GM21737 (cell line): ENCODE results near the gene LPCAT2.

Experiments used
- ATAC-seq: cut with Tn5 transposase; IDR thresholded peaks from one replicate; pipeline ENCODE4 v1.9.1; 2021; ENCODE audit warnings: mild to moderate bottlenecking, moderate library complexity; ENCODE audit not compliant: unreplicated experiment

The LPCAT2 gene

DNA sequence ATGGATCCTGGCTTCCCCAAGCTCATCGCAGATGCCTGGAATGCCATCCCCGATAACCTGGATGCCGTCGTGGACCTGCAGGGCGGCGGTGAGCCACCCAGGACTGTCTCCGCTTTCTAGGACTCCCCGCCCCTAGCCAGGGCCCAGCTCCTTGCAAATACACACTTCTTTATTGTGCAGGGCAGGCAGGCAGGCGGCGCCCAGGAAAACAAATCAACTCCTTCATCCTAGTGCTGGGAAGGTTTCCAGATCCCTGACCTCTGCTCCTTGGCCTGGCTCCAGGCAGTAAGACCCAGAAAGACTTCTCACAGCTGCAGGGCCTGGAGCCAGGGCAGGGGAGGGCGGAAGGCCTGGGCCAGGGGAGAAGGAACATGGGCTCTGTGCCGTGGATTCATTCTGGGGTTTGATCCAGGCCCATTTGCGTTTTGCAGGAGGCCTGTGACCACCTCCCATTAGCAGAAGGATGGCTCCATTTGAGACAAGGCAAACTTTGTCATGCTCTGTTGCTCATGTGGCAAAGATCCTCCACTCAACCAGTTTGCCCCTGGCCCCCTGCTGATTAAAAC lies 6.0 kb upstream of the LPCAT2 start:
- no peak for ATAC-seq

DNA sequence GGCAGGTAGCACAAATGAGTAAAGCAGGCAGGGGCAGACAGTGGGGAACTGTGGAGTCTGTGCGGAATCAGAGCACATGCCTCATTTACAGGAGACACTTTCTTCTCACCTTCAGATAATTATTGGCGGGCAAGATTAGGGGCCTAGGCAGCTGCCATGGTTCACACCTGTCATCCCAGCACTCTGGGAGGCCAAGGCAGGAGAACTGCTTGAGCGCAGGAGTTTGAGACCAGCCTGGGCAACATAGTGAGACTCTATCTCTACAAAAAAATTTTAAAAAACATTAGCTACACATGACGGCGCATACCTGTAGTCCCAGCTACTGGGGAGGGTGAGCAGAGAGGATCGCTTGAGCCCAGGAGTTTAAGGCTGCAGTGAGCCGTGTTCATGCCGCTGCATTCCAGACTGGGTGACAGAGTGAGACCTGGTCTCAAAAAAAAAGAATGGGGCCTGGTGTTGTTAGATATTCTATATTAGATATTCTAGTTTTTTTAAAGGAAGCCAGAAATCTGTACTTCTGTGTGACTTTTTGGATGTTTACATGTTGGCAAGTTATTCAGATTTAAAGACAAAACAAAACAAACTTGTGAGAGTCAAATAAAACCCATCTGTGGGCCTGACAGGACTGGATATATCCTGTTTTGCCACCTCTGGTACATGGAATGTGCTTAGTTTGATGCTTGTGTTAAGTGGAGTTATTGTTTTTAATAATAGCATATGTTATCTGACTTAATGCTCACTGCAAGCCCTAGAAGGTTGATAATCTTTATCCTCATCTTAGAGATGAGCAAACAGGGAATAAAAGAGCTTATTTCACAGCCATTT lies 4.9 kb upstream of the LPCAT2 start:
- no peak for ATAC-seq

DNA sequence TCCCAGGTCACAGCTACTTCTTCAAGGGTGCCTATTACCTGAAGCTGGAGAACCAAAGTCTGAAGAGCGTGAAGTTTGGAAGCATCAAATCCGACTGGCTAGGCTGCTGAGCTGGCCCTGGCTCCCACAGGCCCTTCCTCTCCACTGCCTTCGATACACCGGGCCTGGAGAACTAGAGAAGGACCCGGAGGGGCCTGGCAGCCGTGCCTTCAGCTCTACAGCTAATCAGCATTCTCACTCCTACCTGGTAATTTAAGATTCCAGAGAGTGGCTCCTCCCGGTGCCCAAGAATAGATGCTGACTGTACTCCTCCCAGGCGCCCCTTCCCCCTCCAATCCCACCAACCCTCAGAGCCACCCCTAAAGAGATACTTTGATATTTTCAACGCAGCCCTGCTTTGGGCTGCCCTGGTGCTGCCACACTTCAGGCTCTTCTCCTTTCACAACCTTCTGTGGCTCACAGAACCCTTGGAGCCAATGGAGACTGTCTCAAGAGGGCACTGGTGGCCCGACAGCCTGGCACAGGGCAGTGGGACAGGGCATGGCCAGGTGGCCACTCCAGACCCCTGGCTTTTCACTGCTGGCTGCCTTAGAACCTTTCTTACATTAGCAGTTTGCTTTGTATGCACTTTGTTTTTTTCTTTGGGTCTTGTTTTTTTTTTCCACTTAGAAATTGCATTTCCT lies 3.4 kb upstream of the LPCAT2 start:
- no peak for ATAC-seq

DNA sequence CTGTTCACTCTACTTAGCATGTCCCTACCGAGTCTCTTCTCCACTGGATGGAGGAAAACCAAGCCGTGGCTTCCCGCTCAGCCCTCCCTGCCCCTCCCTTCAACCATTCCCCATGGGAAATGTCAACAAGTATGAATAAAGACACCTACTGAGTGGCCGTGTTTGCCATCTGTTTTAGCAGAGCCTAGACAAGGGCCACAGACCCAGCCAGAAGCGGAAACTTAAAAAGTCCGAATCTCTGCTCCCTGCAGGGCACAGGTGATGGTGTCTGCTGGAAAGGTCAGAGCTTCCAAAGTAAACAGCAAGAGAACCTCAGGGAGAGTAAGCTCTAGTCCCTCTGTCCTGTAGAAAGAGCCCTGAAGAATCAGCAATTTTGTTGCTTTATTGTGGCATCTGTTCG lies 2.8 kb upstream of the LPCAT2 start:
- ATAC-seq: no peak

DNA sequence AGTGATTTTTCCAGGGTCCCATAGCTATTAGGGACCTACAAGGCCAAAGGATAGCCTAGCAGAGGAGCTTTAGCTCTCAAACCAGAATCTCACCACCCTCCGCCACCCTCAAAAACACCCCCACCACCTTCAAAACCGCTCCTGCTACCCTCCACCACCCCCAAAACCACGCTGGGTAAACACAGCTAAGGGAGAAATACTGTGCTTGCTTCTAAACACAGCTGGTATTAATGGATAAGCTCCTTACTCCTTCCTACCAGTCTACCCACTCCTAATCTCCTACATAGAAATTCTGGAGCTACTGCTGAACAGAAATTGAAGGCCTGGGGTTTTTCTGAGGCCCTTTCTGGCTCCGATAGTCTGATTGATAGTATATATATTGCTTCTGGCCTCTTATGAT lies 2.2 kb upstream of the LPCAT2 start:
- no peak for ATAC-seq

DNA sequence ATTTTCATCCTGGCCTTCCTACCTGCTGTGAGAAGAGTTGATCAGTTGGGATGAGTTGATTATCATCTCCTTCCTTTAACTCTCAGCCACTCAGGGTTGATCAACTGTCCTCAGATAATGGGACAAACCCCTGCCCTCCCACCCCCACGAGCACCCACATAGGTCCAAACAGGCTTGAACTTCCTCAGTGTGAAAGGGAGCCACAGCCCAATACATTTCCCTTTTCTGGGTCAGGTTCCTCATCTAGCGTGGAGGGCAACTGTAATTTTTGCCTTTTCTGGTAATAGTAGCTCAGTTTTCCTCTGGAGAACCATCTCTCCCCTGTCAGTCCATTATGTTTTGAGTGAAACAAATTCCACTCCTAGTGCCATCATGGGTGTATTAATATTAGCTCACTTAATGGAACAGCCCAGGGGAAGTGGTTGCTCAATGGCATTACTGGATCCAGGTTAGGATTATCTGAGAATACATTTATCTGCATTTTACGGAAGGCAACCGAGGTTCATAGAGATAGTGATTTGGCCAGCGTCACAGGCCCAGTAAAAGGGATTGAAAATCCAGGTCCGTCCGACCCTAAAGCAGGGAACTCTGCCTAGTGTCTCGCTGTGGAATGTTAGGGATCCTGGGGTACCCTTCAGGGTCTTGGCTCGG lies 476 bp upstream of the LPCAT2 start:
- ATAC-seq: no peak

DNA sequence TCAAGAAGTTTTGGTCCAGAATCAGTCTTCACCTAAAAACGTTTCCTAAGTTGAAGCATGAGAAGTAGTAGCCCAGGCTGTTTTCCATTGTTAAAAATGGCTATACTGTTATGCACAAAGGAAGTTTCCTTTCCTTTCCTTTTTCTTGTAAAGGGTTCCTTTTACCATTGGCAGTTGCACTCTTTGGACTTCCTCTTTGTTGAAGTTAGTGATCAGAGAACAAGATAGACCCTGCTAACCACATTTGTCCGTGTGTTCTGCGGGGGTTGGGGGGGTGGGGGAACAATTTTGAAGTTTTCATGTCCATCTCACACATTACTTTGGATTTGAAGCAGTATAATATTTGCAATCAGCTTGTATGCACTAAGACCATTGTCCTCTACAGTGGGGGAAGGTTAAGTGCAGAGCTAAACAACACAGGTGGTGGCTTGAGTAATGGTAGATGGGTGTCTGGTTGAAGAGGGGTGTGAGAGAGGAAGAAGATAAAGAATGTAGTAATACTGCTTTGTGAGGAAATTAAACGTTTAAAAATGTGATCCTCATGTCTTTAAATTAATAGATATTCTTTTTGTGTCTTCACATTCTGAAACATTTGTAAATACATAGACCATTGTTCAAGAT lies 1.4 kb downstream of the LPCAT2 start:
- no peak for ATAC-seq

DNA sequence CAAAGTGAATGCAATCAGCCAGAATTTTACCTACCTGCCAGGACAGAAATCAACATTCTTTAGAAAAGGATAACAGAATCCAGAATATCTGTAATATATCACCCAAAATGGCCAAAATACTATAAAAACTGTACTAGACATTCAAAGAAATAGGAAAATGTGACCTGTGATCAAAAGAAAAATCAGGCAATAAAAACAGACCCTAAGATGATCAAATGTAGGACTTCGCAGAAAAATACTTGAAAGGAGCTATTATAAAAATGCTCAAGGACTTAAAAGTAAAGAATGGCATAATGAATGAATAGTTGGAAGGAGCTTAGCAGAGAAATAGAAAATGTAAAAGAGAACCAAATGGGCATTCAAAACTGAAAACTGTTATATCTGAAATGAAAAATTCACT lies 4.1 kb downstream of the LPCAT2 start:
- ATAC-seq: no peak

DNA sequence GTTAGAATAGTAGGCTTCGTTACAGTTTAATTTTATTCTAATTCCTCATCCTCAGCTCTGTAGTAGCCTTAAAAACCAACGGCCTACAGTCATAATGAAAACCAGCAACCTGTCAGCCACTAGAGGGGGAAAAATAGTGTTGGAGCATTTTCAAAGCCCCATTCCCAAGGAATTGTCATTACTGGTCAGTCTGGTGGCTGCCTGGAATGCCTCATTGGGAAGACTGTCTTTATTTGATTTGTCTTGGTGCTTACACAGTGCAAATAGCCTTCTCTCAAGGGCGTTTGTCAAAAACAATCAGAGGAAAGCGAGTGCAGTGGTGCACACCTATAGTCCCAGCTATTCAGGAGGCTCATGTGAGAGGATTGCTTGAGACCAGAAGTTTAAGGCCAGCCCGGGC lies 4.7 kb downstream of the LPCAT2 start:
- ATAC-seq: no peak

DNA sequence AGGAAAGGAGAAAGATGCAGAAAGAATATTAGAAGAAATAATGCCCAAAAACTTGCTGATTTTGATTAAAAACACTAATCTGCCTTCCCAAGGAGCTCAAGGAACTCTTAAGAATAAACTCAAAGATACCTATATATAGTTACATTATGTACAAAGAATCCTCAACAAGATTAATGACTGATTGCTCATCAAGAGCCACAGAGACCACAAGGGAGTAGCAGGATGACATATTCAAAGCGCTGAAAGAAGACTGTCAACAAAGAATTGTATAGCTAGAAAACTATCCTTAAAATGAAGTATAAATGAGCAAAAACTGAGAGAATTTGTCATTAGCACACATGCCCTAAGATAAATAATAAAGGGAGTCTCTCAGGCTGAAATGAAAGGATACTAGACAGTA lies 6.2 kb downstream of the LPCAT2 start:
- ATAC-seq: no peak

DNA sequence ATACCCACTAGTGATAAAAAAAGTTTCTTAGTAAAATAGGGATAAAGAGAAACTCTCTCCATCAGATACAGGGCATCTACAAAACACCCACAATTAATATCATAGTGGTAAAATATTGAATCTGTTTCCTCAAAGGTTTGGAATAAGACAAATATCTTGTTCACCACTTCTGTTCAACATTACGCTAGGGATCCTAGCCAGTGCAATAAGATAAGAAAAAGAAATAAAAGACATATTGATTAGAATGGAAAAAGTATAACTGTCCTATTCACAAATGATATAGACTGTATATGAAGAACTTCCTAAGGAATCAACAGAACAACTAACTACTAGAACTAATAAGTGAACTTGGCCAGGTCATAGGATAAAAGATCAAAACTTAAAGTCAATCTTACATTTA lies 12.9 kb downstream of the LPCAT2 start:
- no peak for ATAC-seq

DNA sequence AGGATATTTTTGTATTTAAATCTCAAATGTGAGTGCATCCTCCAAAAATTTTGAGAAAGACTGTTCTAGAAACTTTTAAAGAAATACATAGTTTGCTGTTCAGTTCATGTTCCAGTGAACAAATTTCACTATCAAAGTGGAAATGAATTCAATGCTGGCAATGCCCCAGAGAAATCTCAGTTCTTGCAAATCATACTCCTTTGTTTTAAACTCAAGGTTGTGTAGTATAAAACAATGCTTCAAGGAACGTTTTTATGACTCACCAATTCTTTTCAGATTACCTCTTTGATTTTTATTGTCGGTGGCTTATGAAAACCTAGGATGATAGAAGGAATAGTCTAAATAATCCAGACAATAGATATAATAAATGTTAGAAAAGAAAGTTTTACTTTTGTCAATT lies 17.6 kb downstream of the LPCAT2 start:
- ATAC-seq: no peak

DNA sequence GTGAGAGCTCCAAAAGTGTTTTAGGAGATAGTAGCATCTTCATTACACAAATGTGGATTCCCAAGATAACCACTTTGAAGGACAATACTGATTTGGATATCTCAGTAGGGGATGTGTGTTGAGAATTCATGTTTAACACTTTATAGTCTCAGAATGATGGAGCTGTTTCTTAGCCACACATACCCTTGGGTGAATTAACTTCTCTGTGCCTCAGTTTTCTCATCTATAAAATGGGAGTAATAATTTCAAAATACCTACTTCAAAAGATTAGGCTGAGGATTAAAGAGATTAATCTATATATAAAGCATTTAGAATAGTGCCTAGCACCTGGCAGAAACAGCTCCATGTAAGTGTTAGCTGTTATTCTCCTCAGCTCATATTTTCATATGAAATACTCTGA lies 19.0 kb downstream of the LPCAT2 start:
- no peak for ATAC-seq

DNA sequence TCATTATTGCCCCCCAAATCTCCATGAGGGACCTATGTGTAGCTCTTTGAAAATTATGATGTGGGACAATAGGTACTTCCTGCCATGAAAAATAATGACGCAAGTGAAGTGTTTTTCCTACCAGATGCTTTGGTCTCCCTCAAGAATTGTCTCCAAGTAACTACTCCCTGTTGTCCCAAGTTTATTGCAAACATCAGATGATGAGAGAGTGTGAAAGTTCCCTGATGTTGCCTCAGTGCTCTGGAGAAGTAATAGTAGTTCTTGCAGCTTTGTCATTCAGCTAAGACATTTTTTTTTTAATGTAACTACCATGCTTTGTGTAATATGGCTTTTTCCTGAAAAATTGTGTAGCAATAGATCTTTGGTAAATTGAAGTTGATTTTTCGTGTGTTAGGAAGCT lies 20.1 kb downstream of the LPCAT2 start:
- ATAC-seq: no peak

DNA sequence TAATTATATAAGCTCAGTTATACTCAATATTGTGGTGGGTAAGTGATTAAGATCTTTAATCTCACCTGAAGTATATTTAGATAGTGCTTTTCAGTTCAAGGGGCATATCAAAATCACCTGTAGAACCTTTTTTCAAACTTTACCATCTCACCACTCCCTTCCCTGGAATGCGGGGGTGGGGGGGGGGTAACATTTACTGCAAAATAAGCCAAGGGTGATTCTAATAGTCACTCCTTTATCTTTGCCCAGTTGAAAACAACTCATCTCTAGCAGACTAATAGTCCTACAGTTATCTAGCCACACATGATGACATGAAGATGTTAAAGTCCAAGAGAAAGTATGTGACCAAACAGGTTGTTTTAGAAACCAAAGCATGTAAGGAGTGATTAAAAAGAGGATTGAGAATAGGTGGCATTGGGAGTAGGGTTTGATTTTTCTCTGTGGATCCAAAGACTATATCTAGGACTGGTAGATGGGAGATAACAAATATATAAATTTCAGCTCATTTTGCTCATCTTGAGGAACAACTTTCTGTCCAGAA lies 21.5 kb downstream of the LPCAT2 start:
- no peak for ATAC-seq

DNA sequence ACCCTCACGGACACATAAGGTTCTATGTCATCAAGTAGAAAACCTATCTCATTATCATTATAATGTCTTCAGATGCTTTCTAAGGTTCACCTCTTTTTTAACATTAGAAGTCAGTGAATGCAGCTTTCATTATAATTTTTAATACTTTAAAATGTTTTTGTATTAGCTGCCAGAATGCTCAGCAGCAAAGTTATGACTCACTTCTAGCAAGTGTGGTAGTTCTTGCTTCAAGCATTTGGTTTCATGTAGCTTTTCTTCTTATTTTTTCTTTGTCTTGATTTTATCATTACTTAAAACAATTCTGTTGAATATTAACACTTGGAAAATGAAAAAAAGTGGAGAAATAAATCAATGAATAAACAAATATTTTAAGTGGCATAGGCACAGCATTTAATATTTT lies 23.4 kb downstream of the LPCAT2 start:
- no peak for ATAC-seq

DNA sequence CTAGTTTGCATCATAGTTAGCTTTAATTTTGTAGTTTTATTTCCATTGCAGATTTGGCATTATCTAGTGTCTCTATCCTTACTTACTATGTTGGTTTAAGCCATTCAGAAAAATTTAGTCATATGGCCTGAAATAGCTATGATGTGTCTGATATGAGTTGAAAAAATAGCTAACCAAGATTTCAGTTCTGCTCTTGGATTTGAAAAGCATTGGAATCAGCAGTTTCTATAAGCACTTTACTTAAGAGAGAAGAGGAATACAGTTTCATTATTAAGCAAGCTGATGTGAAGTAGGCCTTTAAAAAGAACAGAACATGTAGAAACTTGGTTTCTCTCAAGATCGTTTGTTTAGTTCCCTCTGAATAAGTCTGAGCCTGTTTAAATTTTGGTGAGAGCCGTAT lies 25.9 kb downstream of the LPCAT2 start:
- no peak for ATAC-seq

DNA sequence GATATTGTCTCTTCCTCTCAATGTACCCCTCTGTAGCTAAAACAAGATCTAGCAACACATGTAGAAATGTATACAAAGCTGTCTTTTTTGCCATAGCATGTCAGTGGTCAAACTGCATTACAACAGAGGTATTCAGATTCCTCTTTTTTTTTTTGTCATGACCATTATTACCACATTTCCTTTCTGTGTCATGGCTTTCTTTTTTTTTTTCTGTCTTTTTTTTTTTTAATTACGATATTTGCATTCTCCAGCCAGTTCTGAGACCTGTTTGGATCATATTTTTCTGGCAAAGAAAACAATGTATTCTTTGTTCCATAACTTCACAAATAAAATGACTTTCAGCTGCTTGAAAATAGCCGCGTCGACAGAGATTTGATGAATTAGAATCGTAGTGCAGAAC lies 30.2 kb downstream of the LPCAT2 start:
- no peak for ATAC-seq

DNA sequence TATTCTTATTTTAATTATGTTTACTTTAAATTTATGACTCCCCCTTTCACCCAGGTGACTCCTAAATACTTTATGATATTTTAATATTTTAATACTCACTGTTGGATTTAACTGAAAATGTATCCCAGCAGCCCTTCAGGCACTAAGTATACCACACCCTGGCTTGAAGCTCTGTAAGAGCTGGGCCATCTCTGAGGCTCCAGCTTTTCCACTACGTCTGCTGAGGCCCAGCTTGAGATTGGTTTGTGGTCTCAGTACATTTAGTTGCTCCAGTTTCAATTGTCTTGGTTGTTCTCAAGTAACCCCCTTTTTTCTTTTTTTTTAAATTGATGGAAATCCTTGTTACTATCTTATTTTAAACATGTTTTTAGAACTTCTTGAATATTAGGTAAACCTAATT lies 30.6 kb downstream of the LPCAT2 start:
- no peak for ATAC-seq

DNA sequence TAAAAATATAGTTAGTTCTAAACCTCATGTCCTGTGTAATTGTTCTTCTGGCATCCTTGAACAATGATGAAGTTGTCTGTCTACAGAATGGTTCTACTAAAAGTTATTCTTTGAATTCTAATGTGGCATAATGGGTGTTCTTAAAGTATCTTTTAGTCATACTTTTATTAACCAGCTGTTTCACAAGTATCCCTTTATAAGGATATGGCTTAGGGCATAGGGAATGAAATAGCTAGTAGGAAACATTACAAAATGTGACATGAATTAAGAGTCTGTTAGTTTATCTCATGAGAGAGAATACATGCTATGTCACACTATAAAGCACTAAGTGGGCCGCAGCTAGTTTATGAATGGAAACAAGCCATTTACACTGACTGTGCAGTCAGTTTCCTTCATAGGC lies 31.3 kb downstream of the LPCAT2 start:
- ATAC-seq: no peak

DNA sequence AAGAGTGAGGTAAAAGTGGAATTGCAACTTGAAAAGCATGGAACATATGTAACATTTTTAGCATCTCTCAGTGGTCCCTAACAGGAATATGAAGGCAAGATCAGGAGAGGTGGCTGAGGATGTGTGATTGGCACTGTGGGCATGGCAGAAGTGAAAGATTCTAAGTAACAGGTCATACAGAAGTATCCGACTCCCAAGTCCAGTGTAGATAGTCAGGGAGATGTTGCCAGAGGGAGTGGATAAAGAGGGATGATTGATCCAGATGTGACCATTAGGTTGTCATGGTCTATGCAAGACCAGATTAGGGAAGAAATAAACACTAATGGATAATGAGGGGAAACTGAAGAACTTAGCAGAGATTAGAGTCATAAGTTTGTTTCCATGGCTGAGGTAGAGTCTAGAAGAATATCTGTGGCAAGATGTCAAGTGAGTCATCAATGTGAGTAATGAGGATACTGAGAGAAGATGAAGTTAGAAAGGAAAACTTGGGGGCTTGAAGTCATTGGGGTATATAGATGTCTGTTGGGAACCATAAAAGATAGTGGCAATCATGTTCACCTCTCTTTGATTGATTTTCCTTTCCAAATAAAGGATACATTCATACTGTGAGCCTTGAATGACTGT lies 33.7 kb downstream of the LPCAT2 start:
- no peak for ATAC-seq
